SK-N-MC (cell line): ENCODE data around the gene TRIM45.

Experiments used
- EZH2 ChIP-seq: fragments of 200-600 bp; sonication (generic); IDR thresholded peaks from one replicate; pipeline ENCODE4 v1.6.1; 2017; ENCODE audit warnings: antibody characterized with exemption
- POLR2AphosphoS5 ChIP-seq: IDR thresholded peaks from 2 replicates; pipeline ENCODE4 v1.6.1; 2012; ENCODE audit warnings: mild to moderate bottlenecking, low read depth, low read length, borderline replicate concordance

DNA sequence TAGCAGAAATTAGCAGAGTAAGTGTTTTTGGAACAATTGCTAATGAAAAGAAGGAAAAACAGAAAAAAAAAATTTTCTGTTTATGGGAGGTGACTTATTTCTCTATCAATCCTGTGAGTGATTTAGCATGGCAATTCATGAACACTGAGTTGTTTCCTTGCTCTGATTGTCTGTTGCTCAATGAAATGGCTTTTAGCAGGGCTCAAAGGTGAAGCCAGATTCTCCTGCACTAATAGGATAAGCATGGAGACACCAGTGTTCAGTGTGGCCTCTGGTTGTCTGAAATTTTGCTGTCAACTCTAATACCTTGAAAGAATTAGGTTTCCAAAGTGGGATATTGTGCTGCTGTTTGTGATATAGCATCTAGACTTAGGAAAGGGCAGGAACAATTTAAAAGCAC, 15.8 kb downstream of the TRIM45 start:
- no peak for TF ChIP-seq EZH2
- no peak for TF ChIP-seq POLR2AphosphoS5
